WTC11 (cell line): ENCODE results near the gene CYB5A. TPM values are rescaled to one million over a fixed set of nuclear protein-coding genes. Genes with fewer than 3 reads are reported as not detected.
"Not testable (repeated sequence)": the region's sequence is repeated elsewhere in the genome, so short reads cannot be mapped to it uniquely, and the experiment has no call there.

Experiments
- ATAC-seq: fragments of 200-7000 bp; cut with Tn5 transposase; 2 replicates; pipeline ENCODE4 v1.10.0; 2021; ENCODE audit warnings: mild to moderate bottlenecking, moderate library complexity
- CTCF ChIA-PET: fragments of 300-600 bp; sonication (Branson Sonifier 250); formaldehyde crosslinking; loops from one replicate; lab custom pipeline; 2021; ENCODE audit warnings: antibody characterized with exemption; lab: Charles Lee
- POLR2A ChIA-PET: fragments of 350-600 bp; sonication (Branson Sonifier 250); formaldehyde crosslinking; loops from one replicate; lab custom pipeline; 2021; ENCODE audit warnings: antibody characterized with exemption; lab: Charles Lee
- DNase-seq: peaks from one replicate; pipeline ENCODE4 v3.0.0; 2021; ENCODE audit warnings: low spot score
- H3K27ac Mint-ChIP-seq: 2 replicates; pipeline ENCODE4 v1.8.0; 2021; ENCODE audit warnings: mixed read lengths
- H3K27me3 Mint-ChIP-seq: 2 replicates; pipeline ENCODE4 v1.8.0; 2021; ENCODE audit warnings: low read depth, mild to moderate bottlenecking, moderate library complexity, mixed read lengths
- H3K36me3 Mint-ChIP-seq: 2 replicates; pipeline ENCODE4 v1.8.0; 2021; ENCODE audit warnings: mixed read lengths
- H3K4me1 Mint-ChIP-seq: 2 replicates; pipeline ENCODE4 v1.8.0; 2022; ENCODE audit warnings: mixed read lengths
- H3K4me3 Mint-ChIP-seq: 2 replicates; pipeline ENCODE4 v1.8.0; 2021; ENCODE audit warnings: mild to moderate bottlenecking, moderate library complexity, mixed read lengths
- H3K9me3 Mint-ChIP-seq: 2 replicates; pipeline ENCODE4 v1.8.0; 2021; ENCODE audit warnings: mixed read lengths
- E2F5 ChIP-seq: sonication (generic); formaldehyde crosslinking; IDR thresholded peaks from 2 replicates; pipeline ENCODE4 v1.8.1; 2022; ENCODE audit warnings: mild to moderate bottlenecking, moderate library complexity, missing genetic modification reagents
- EMX1 ChIP-seq: fragments of 250-450 bp; sonication (Bioruptor Pico); IDR thresholded peaks from 2 replicates; pipeline ENCODE4 v1.8.0; 2021; ENCODE audit warnings: mild to moderate bottlenecking
- ESRRA ChIP-seq: sonication (generic); formaldehyde crosslinking; IDR thresholded peaks from 2 replicates; pipeline ENCODE4 v1.8.1; 2022; ENCODE audit warnings: mild to moderate bottlenecking, missing genetic modification reagents, borderline replicate concordance
- FOXJ3 ChIP-seq: sonication (generic); formaldehyde crosslinking; IDR thresholded peaks from 2 replicates; pipeline ENCODE4 v1.9.0; 2021; ENCODE audit warnings: missing genetic modification reagents, mild to moderate bottlenecking, borderline replicate concordance
- GRHL2 ChIP-seq: fragments of 250-450 bp; sonication (Bioruptor Pico); IDR thresholded peaks from 2 replicates; pipeline ENCODE4 v1.8.0; 2022; ENCODE audit warnings: mild to moderate bottlenecking, moderate library complexity; ENCODE audit not compliant: insufficient replicate concordance, severe bottlenecking
- GTF2I ChIP-seq: fragments of 250-450 bp; sonication (Bioruptor Pico); conservative IDR thresholded peaks from 2 replicates; pipeline ENCODE4 v1.4.0; 2021; ENCODE audit warnings: mild to moderate bottlenecking
- MLX ChIP-seq: sonication (generic); formaldehyde crosslinking; IDR thresholded peaks from 2 replicates; pipeline ENCODE4 v1.8.1; 2023; ENCODE audit warnings: mild to moderate bottlenecking, missing genetic modification reagents, moderate library complexity
- MYBL2 ChIP-seq: sonication (generic); formaldehyde crosslinking; IDR thresholded peaks from 2 replicates; pipeline ENCODE4 v1.8.1; 2023; ENCODE audit warnings: mild to moderate bottlenecking, moderate library complexity, missing genetic modification reagents
- PREB ChIP-seq: sonication (generic); formaldehyde crosslinking; IDR thresholded peaks from 2 replicates; pipeline ENCODE4 v1.8.1; 2022; ENCODE audit warnings: mild to moderate bottlenecking, missing genetic modification reagents, moderate library complexity, borderline replicate concordance
- ZNF121 ChIP-seq: sonication (generic); formaldehyde crosslinking; IDR thresholded peaks from 2 replicates; pipeline ENCODE4 v1.8.0; 2023; ENCODE audit warnings: missing genetic modification reagents
- ZNF263 ChIP-seq: sonication (generic); formaldehyde crosslinking; IDR thresholded peaks from 2 replicates; pipeline ENCODE4 v1.8.1; 2022; ENCODE audit warnings: low read depth, mild to moderate bottlenecking, moderate library complexity, missing genetic modification reagents
- ZNF423 ChIP-seq: fragments of 250-450 bp; sonication (Bioruptor Pico); IDR thresholded peaks from 2 replicates; pipeline ENCODE4 v2.1.2; 2022; ENCODE audit warnings: mild to moderate bottlenecking, moderate library complexity
- ZSCAN18 ChIP-seq: fragments of 250-450 bp; sonication (Bioruptor Pico); IDR thresholded peaks from 2 replicates; pipeline ENCODE4 v2.1.2; 2022; ENCODE audit warnings: mild to moderate bottlenecking, moderate library complexity
- total RNA-seq: library from RNA; stranded (reverse); gene quantifications from 3 replicates; pipeline ENCODE4 v1.2.3, GENCODE V29; 2021

The CYB5A gene
- total RNA-seq, 1 experiment from 2014 or later: 127 TPM

- TF ChIP-seq ZNF263 (CRISPR knock-in tag) (no peak), ZNF423 (no peak), FOXJ3 (CRISPR knock-in tag) (no peak), MYBL2 (CRISPR knock-in tag) (no peak), ZSCAN18 (CRISPR knock-in tag) (no peak)
- Mint-ChIP-seq H3K4me3 (peak overlapping the region; percentile 8), H3K9me3 (no peaks in the 10 kb centered on the region), H3K36me3 (peaks cover 10% of the 10 kb centered on the region), H3K27me3 (no peaks in the 10 kb centered on the region; the same call in 1 of the 2 replicates), H3K4me1 (peaks cover 60% of the 10 kb centered on the region), H3K27ac (peak overlapping the region; percentile 80)
- no peak for ATAC-seq
- no peak for DNase-seq
- ChIA-PET POLR2A (interaction anchor here (1.0 kb wide), 1 partner anchor 208 kb away, joined by 3 read pairs; no protein-coding TSS in a partner anchor), CTCF (interaction anchor here (0.6 kb wide), 1 partner anchor 116 kb away, joined by 4 read pairs; no protein-coding TSS in a partner anchor)
Observed at GRCh38 chr18:74288041-74288440, 3.7 kb downstream of the CYB5A start.

GRCh38 chr18:74286856-74287255 lies 4.9 kb downstream of the CYB5A start:
- peaks cover 72% of the 10 kb centered on the region for H3K4me1 Mint-ChIP-seq
- ATAC-seq: no peak
- peak overlapping the region; percentile 79; the same call in 1 of the 2 replicates for H3K27ac Mint-ChIP-seq
- TF ChIP-seq MLX: no peak
- TF ChIP-seq PREB (CRISPR knock-in tag): no peak
- no peak for TF ChIP-seq GRHL2 (CRISPR knock-in tag)
- TF ChIP-seq GTF2I (CRISPR knock-in tag): no peak
- TF ChIP-seq EMX1 (CRISPR knock-in tag): no peak
- no peak for TF ChIP-seq E2F5
- no peak for DNase-seq
- H3K9me3 Mint-ChIP-seq: no peaks in the 10 kb centered on the region
- H3K36me3 Mint-ChIP-seq: peaks cover 10% of the 10 kb centered on the region
- POLR2A ChIA-PET: interaction anchor here (0.9 kb wide), 1 partner anchor 47 kb away, joined by 5 read pairs; no protein-coding TSS in a partner anchor
- H3K27me3 Mint-ChIP-seq: no peaks in the 10 kb centered on the region
- CTCF ChIA-PET: no interaction called here
- H3K4me3 Mint-ChIP-seq: no peak overlapping the region

- Mint-ChIP-seq H3K4me1 (peaks cover 78% of the 10 kb centered on the region), H3K27me3 (no peaks in the 10 kb centered on the region), H3K4me3 (no peak overlapping the region), H3K27ac (peak overlapping the region; percentile 79; the same call in 1 of the 2 replicates)
- ATAC-seq: no peak
- no peak for TF ChIP-seq ESRRA (CRISPR knock-in tag)
- TF ChIP-seq, all 79 proteins: peak for 0
- POLR2A ChIA-PET: no interaction called here
- peaks cover 10% of the 10 kb centered on the region for H3K36me3 Mint-ChIP-seq
- CTCF ChIA-PET: no interaction called here
- no peak for DNase-seq
- H3K9me3 Mint-ChIP-seq: no peaks in the 10 kb centered on the region
Observed at GRCh38 chr18:74286106-74286855, 5.5 kb downstream of the CYB5A start.

GRCh38 chr18:74285583-74285982 lies 6.2 kb downstream of the CYB5A start:
- H3K27me3 Mint-ChIP-seq, POLR2A ChIA-PET, DNase-seq, ATAC-seq, H3K4me3 Mint-ChIP-seq, H3K9me3 Mint-ChIP-seq: not testable (repeated sequence)
- CTCF ChIA-PET: interaction anchor here (1.9 kb wide), 1 partner anchor 57 kb away, joined by 4 read pairs; no protein-coding TSS in a partner anchor
- H3K4me1 Mint-ChIP-seq: peaks cover 84% of the 10 kb centered on the region
- peak; percentile 90; the same call in 1 of the 2 replicates for TF ChIP-seq ZNF121 (CRISPR knock-in tag)
- peaks cover 11% of the 10 kb centered on the region for H3K36me3 Mint-ChIP-seq
- peak overlapping the region; percentile 99 for H3K27ac Mint-ChIP-seq
